Gastrocnemius medialis (tissue), 4 donors: Measurements from ENCODE around the gene OR2F2. TPM values are rescaled to one million over a fixed set of nuclear protein-coding genes. Genes with fewer than 3 reads are reported as not detected.

Experiments
- ATAC-seq, 2 donors: fragments of 150-250 bp; one replicate each; pipeline ENCODE4 v1.9.1; 2016
- DNase-seq, 2 donors: peaks; one replicate each; pipeline ENCODE4 v3.0.0-alpha.2; 2019
- H3K27ac ChIP-seq, 4 donors: fragments of 200-600 bp; sonication (generic); 1 replicate in 1 of 4; 2 replicates in 3 of 4; pipeline ENCODE4 v1.5.1; 2016 to 2018; ENCODE audit warnings: mild to moderate bottlenecking in 2 of 4, moderate library complexity in 1 of 4
- H3K27me3 ChIP-seq, 3 donors: fragments of 200-600 bp; sonication (generic) in 2 of 3; 1 replicate in 1 of 3; 2 replicates in 2 of 3; pipeline versions ENCODE4 v1.5.1 to v1.6.0; 2016 to 2019; ENCODE audit warnings: mild to moderate bottlenecking in 1 of 3, moderate library complexity in 1 of 3
- H3K36me3 ChIP-seq, 2 donors: fragments of 200-600 bp; sonication (generic) in 1 of 2; one replicate each; pipeline ENCODE4 v1.5.1; 2017 to 2018
- H3K4me1 ChIP-seq, 2 donors: fragments of 200-600 bp; sonication (generic) in 1 of 2; one replicate each; pipeline ENCODE4 v1.5.1; 2016 to 2017; ENCODE audit warnings: mild to moderate bottlenecking in 2 of 2
- H3K4me3 ChIP-seq, 4 donors: fragments of 200-600 bp; sonication (generic) in 3 of 4; 1 replicate in 1 of 4; 2 replicates in 3 of 4; pipeline ENCODE4 v1.5.1; 2016 to 2019; ENCODE audit warnings: mild to moderate bottlenecking in 2 of 4
- H3K9me3 ChIP-seq, 3 donors: fragments of 200-600 bp; sonication (generic) in 2 of 3; 1 replicate in 1 of 3; 2 replicates in 2 of 3; pipeline ENCODE4 v1.5.1; 2016 to 2019
- CTCF ChIP-seq, 5 experiments: fragments of 450-650 bp in 3 of 5; fragments of 200-600 bp in 2 of 5; sonication (generic) in 2 of 5; IDR thresholded peaks in 4 of 5; conservative IDR thresholded peaks in 1 of 5; 1 replicate in 4 of 5; 2 replicates in 1 of 5; pipeline ENCODE4 v1.5.1; 2016 to 2019; ENCODE audit warnings: antibody characterized with exemption in 5 of 5, mild to moderate bottlenecking in 3 of 5, moderate library complexity in 3 of 5
- POLR2A ChIP-seq, 2 donors: fragments of 450-650 bp; IDR thresholded peaks; one replicate each; pipeline ENCODE4 v1.6.1; 2017; ENCODE audit warnings: antibody characterized with exemption in 2 of 2, mild to moderate bottlenecking in 2 of 2, moderate library complexity in 2 of 2
- in situ Hi-C, 4 donors: fragments of 200-750 bp; cut with MboI; loops; one replicate each; pipeline versions ENCODE4 v1.15.0 to v1.8.0; 2017; ENCODE audit warnings: low sequenced_read_pairs in 4 of 4
- intact Hi-C: fragments of 100-400 bp; cut with DNase I; formaldehyde crosslinking; loops from one replicate; pipeline ENCODE4 v1.15.1; 2023; ENCODE audit warnings: low total_unique reads
- total RNA-seq, 4 donors: library from RNA; depleted of rRNA; stranded (reverse); fragments of >200 nt; gene quantifications; one replicate each; pipeline versions ENCODE4 v1.1.0 to v1.2.3, GENCODE V29; 2016

The OR2F2 gene, protein sequence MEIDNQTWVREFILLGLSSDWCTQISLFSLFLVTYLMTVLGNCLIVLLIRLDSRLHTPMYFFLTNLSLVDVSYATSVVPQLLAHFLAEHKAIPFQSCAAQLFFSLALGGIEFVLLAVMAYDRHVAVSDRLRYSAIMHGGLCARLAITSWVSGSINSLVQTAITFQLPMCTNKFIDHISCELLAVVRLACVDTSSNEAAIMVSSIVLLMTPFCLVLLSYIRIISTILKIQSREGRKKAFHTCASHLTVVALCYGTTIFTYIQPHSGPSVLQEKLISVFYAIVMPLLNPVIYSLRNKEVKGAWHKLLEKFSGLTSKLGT
- not detected for total RNA-seq

- TF ChIP-seq CTCF (IDR thresholded peaks at IDR 0.05 in 4 of 5, conservative IDR thresholded peaks at IDR 0.05 in 1 of 5): no peak
- TF ChIP-seq POLR2A (IDR thresholded peaks at IDR 0.05): no peak
- Histone ChIP-seq H3K4me1 (no peaks in the 10 kb centered on the region), H3K4me3 (no peak within 1 kb of the TSS), H3K27me3 (no peaks in the 10 kb centered on the region), H3K36me3 (no peaks in the 10 kb centered on the region), H3K27ac (no peak within 1 kb of the TSS), H3K9me3 (no peaks in the 10 kb centered on the region)
- intact Hi-C loops: no loop called here
- DNase-seq (no peak), ATAC-seq (no peak)
- in situ Hi-C loops: no loop called here
Measured at GRCh38 chr7:143934526-143935325, at the start of gene OR2F2. Gene OR2F2, plus strand, starts transcription at chr7:143935233. Its CDS starts 0 bp downstream, at chr7:143935233.

GRCh38 chr7:143885951-143886350 is 49.1 kb upstream of the OR2F2 start:
- in situ Hi-C loops (loop anchor here in 1 of 4 donors (25.0 kb wide), 1 partner anchor 599 kb away; the partner anchor contains the start of genes CASP2 and TMEM139), intact Hi-C loops (no loop called here)
- DNase-seq (no peak), ATAC-seq (no peak)
- Histone ChIP-seq H3K4me1 (peaks cover 10 to 16% of the 10 kb centered on the region in 2 donors), H3K27me3 (peaks cover 0 to 4% (median 0%) of the 10 kb centered on the region in 3 donors), H3K9me3 (no peaks in the 10 kb centered on the region), H3K27ac (no peak overlapping the region), H3K4me3 (no peak overlapping the region), H3K36me3 (no peaks in the 10 kb centered on the region)
- no peak for TF ChIP-seq CTCF (IDR thresholded peaks at IDR 0.05 in 4 of 5, conservative IDR thresholded peaks at IDR 0.05 in 1 of 5)
- TF ChIP-seq POLR2A (IDR thresholded peaks at IDR 0.05): no peak

DNA sequence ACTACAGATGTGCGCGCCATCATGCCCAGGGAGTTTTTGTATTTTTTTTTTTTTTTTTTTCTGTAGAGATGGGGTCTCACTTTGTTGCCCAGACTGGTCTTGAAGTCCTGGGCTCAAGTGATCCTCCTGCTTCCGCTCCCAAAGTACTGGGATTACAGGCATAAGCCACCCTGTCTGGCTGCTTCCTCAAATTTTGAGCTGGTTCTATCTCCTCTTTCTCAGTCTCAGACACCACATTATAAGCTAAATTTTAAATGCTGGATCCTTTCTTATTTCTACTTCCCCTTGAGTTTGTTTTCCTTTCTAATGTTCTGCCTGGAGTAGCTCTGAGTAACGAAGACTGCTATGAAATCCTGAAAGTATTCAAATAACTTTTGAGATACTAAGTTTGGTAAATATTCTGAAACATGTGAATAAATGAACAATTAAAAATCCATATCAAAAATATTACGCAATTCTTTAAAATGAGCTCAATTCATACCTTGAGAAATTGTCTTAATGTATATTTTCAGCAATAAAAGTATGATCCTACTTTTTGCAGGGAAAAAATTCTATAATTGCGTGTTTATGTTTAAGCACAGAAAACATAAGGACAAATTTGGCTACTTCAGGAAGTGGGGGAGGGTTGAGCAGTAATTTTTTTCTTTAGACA is 48.1 kb upstream of the OR2F2 start:
- TF ChIP-seq CTCF (IDR thresholded peaks at IDR 0.05 in 4 of 5, conservative IDR thresholded peaks at IDR 0.05 in 1 of 5): no peak
- TF ChIP-seq POLR2A (IDR thresholded peaks at IDR 0.05): no peak
- in situ Hi-C loops (loop anchor here in 1 of 4 donors (25.0 kb wide), 1 partner anchor 600 kb away; the partner anchor contains the start of genes CASP2 and TMEM139), intact Hi-C loops (no loop called here)
- H3K4me1 ChIP-seq: peaks cover 10% of the 10 kb centered on the region in 2 donors
- peaks cover 0 to 4% (median 0%) of the 10 kb centered on the region in 3 donors for H3K27me3 ChIP-seq
- H3K36me3 ChIP-seq: no peaks in the 10 kb centered on the region
- ATAC-seq (no peak), DNase-seq (no peak)
- no peak overlapping the region for H3K27ac ChIP-seq
- no peak overlapping the region for H3K4me3 ChIP-seq
- H3K9me3 ChIP-seq: no peaks in the 10 kb centered on the region

- Histone ChIP-seq H3K27ac (no peak overlapping the region), H3K36me3 (no peaks in the 10 kb centered on the region), H3K27me3 (peaks cover 0 to 4% (median 0%) of the 10 kb centered on the region in 3 donors), H3K4me3 (no peak overlapping the region), H3K9me3 (no peaks in the 10 kb centered on the region), H3K4me1 (peaks cover 9 to 10% of the 10 kb centered on the region in 2 donors)
- DNase-seq (no peak), ATAC-seq (no peak)
- TF ChIP-seq CTCF (IDR thresholded peaks at IDR 0.05 in 4 of 5, conservative IDR thresholded peaks at IDR 0.05 in 1 of 5): no peak
- no peak for TF ChIP-seq POLR2A (IDR thresholded peaks at IDR 0.05)
- in situ Hi-C loops (loop anchor here in 1 of 4 donors (25.0 kb wide), 1 partner anchor 602 kb away; the partner anchor contains the start of genes CASP2 and TMEM139), intact Hi-C loops (no loop called here)
Measured at GRCh38 chr7:143889068-143889467, 46.0 kb upstream of the OR2F2 start.
